Thyroid gland (tissue), 4 donors: ENCODE data around the gene SPATA13.

Experiments
- CTCF ChIP-seq, 6 experiments: fragments of 200-600 bp in 3 of 6; fragments of 450-650 bp in 3 of 6; sonication (generic) in 3 of 6; IDR thresholded peaks; one replicate each; pipeline ENCODE4 v1.5.1; 2016 to 2019; ENCODE audit warnings: antibody characterized with exemption in 6 of 6, mild to moderate bottlenecking in 2 of 6, inconsistent platforms in 1 of 6, moderate library complexity in 1 of 6
- POLR2A ChIP-seq, 2 donors: fragments of 450-650 bp; IDR thresholded peaks; one replicate each; pipeline ENCODE4 v1.6.1; 2017; ENCODE audit warnings: antibody characterized with exemption in 2 of 2, mild to moderate bottlenecking in 2 of 2, moderate library complexity in 1 of 2

GRCh38 chr13:24288870-24289269 is 128.3 kb downstream of the SPATA13 start:
- TF ChIP-seq CTCF (IDR thresholded peaks at IDR 0.05): no peak
- no peak for TF ChIP-seq POLR2A (IDR thresholded peaks at IDR 0.05)
